Measurements from ENCODE around the gene CCSER2. TPM values are rescaled to one million over a fixed set of nuclear protein-coding genes. Genes with fewer than 3 reads are reported as not detected.

Gene CCSER2
- total and polyA plus RNA-seq, 4 donors, result 9.4 to 83.5 (median 32.5) TPM

DNA sequence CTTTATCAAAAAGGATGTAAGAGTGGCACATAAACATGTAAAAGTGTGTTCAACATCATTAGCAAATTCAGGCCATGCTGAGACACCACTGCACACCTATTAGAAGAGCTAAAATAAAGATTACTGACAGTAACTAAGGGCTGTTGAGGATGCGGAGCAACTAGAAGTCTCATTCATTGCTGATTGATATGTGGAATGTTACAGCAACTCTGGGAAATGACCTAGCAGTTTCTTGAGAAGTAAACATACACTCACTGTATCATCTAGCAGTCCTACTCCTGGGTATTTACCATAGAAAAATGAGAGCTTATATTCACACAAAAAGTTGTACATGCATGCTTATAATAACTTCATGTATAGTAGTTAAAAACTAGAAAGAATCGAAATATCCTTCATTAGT lies 77.3 kb downstream of the CCSER2 start:
- Histone ChIP-seq H3K27me3 (ENCODE audit: control insufficient read depth in 3 of 3, insufficient read depth in 3 of 3, low read length in 2 of 3) (no peaks in the 10 kb centered on the region), H3K27ac (ENCODE audit: low read depth in 1 of 2, low read length in 1 of 2) (no peak overlapping the region), H3K9me3 (ENCODE audit: control insufficient read depth in 4 of 4, insufficient read depth in 3 of 4, low read length in 3 of 4) (peaks cover 0 to under 1% (median under 1%) of the 10 kb centered on the region in 4 donors), H3K4me1 (ENCODE audit: control insufficient read depth in 5 of 5, insufficient read depth in 5 of 5, low read length in 5 of 5) (peaks cover 0 to 8% (median 0%) of the 10 kb centered on the region in 5 donors), H3K4me3 (no peak overlapping the region), H3K36me3 (ENCODE audit: control insufficient read depth in 4 of 4, insufficient read depth in 4 of 4, low read length in 4 of 4) (peaks cover 0 to 3% (median 0%) of the 10 kb centered on the region in 4 donors), H3K9ac (ENCODE audit: insufficient read depth in 1 of 2, low read length in 2 of 2) (no peak overlapping the region)
- TF ChIP-seq, protein P1, sequence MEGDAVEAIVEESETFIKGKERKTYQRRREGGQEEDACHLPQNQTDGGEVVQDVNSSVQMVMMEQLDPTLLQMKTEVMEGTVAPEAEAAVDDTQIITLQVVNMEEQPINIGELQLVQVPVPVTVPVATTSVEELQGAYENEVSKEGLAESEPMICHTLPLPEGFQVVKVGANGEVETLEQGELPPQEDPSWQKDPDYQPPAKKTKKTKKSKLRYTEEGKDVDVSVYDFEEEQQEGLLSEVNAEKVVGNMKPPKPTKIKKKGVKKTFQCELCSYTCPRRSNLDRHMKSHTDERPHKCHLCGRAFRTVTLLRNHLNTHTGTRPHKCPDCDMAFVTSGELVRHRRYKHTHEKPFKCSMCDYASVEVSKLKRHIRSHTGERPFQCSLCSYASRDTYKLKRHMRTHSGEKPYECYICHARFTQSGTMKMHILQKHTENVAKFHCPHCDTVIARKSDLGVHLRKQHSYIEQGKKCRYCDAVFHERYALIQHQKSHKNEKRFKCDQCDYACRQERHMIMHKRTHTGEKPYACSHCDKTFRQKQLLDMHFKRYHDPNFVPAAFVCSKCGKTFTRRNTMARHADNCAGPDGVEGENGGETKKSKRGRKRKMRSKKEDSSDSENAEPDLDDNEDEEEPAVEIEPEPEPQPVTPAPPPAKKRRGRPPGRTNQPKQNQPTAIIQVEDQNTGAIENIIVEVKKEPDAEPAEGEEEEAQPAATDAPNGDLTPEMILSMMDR (IDR thresholded peaks at IDR 0.05; ENCODE audit: control extremely low read depth, extremely low read depth), result no peak
- no peak for ATAC-seq (ENCODE audit: insufficient read depth, low FRiP score)
- DNase-seq, result no peak
- WGBS, 2 donors, result 81 to 91% methylated on average over 2 of the region's 2 CpGs

DNA sequence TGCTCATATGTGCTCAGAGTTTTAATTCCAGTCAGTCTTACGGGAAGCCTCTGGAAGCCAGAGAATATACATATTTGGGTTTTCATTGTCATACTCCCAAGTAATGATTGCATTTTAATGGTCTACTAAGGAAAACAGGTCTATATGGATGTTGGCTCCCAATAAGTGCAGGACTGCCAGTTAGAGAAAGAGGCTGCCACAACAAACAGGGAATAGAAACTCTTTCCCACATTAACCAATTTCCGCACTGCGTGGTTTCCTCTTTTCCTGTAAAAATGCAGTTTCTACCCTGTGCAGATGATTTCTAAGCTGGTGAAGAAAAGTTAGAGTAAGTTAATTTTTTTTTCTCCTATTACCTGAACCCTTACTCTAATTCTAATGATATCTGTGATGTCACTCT lies 78.2 kb downstream of the CCSER2 start:
- DNase-seq (no peak), ATAC-seq (ENCODE audit: insufficient read depth, low FRiP score) (no peak)
- H3K4me1 ChIP-seq (ENCODE audit: control insufficient read depth in 5 of 5, insufficient read depth in 5 of 5, low read length in 5 of 5), result peaks cover 0 to 8% (median 0%) of the 10 kb centered on the region in 5 donors
- H3K9me3 ChIP-seq (ENCODE audit: control insufficient read depth in 4 of 4, insufficient read depth in 3 of 4, low read length in 3 of 4), result peaks cover 0 to 5% (median 0%) of the 10 kb centered on the region in 4 donors
- no peaks in the 10 kb centered on the region for H3K27me3 ChIP-seq (ENCODE audit: control insufficient read depth in 3 of 3, insufficient read depth in 3 of 3, low read length in 2 of 3)
- no peak overlapping the region for H3K9ac ChIP-seq (ENCODE audit: insufficient read depth in 1 of 2, low read length in 2 of 2)
- TF ChIP-seq, protein P1 (IDR thresholded peaks at IDR 0.05; ENCODE audit: control extremely low read depth, extremely low read depth), result no peak
- no peak overlapping the region for H3K27ac ChIP-seq (ENCODE audit: low read depth in 1 of 2, low read length in 1 of 2)
- no peak overlapping the region for H3K4me3 ChIP-seq
- 52 to 76% methylated on average over 3 of the region's 3 CpGs for WGBS, 2 donors
- H3K36me3 ChIP-seq (ENCODE audit: control insufficient read depth in 4 of 4, insufficient read depth in 4 of 4, low read length in 4 of 4), result peaks cover 0 to 3% (median 0%) of the 10 kb centered on the region in 4 donors

DNA sequence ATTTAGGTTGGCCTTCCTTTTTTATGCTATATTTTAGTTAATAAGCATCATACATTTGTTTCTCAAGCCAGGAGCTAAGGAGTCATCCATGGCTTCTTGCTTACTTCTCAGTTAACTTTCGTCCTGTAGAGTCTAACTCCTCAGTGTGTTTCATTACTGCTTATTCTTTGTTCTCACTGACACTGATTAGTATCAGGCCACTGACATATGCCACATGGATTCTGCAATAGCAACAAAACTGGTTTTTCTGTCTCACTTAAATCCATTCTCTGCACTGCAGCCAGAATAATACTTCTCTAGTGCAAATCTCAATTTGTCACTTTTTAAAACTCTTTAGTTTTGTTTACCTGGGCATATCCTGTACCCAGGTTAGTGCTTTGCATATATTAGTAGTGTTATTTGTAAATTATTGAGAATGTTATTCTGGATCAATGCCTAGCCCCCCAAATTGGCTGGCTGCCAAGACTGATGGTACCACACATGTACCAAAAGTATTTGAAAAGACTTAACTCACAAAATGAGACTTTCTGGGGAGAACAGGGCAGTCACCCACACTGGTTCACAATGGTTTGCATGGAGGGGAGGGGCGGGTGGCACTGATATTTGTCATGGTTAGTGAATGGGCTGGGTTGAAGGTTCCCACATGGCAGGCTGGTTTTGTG lies 79.1 kb downstream of the CCSER2 start:
- TF ChIP-seq, protein P1 (IDR thresholded peaks at IDR 0.05; ENCODE audit: control extremely low read depth, extremely low read depth), result no peak
- no peaks in the 10 kb centered on the region for H3K27me3 ChIP-seq (ENCODE audit: control insufficient read depth in 3 of 3, insufficient read depth in 3 of 3, low read length in 2 of 3)
- peaks cover 0 to 8% (median 0%) of the 10 kb centered on the region in 5 donors for H3K4me1 ChIP-seq (ENCODE audit: control insufficient read depth in 5 of 5, insufficient read depth in 5 of 5, low read length in 5 of 5)
- no peak overlapping the region for H3K9ac ChIP-seq (ENCODE audit: insufficient read depth in 1 of 2, low read length in 2 of 2)
- peaks cover 0 to 10% (median under 1%) of the 10 kb centered on the region in 4 donors for H3K9me3 ChIP-seq (ENCODE audit: control insufficient read depth in 4 of 4, insufficient read depth in 3 of 4, low read length in 3 of 4)
- no peak for ATAC-seq (ENCODE audit: insufficient read depth, low FRiP score)
- no peak for DNase-seq
- peaks cover 0 to 3% (median 0%) of the 10 kb centered on the region in 4 donors for H3K36me3 ChIP-seq (ENCODE audit: control insufficient read depth in 4 of 4, insufficient read depth in 4 of 4, low read length in 4 of 4)
- 82 to 85% methylated on average over 2 of the region's 2 CpGs for WGBS, 2 donors
- no peak overlapping the region for H3K27ac ChIP-seq (ENCODE audit: low read depth in 1 of 2, low read length in 1 of 2)
- no peak overlapping the region for H3K4me3 ChIP-seq
